ENCODE data around the gene CITED4. TPM values are rescaled to one million over a fixed set of nuclear protein-coding genes. Genes with fewer than 3 reads are reported as not detected.

The CITED4 gene
- total and polyA plus RNA-seq, 9 of the 15 experiments (the other 6 are each of a cell fraction or from before 2014, with no cell fraction given) = 0.11 to 1.2 (median 0.17) TPM; not detected in 2

- H3K36me3 ChIP-seq (ENCODE audit: control insufficient read depth, insufficient read depth, low read length) = no peaks in the 10 kb centered on the region
- ChIA-PET CTCF (ENCODE audit: low intra/inter-chr PET ratio) (interaction anchor here (0.6 kb wide), 1 partner anchor 34 kb away, joined by 3 read pairs; no protein-coding TSS in a partner anchor), POLR2A (interaction anchor here (1.1 to 5.0 kb wide), 3 partner anchors 10 to 91 kb away, joined by 3 to 16 read pairs (median 3); no protein-coding TSS in a partner anchor)
- no peak overlapping the region for H3K4me2 ChIP-seq (ENCODE audit: insufficient read depth, low read length)
- H3K79me2 ChIP-seq (ENCODE audit: control insufficient read depth, insufficient read depth, low read length) = no peaks in the 10 kb centered on the region
- 70% methylated on average over 7 of the region's 7 CpGs for WGBS (ENCODE audit: insufficient coverage, low coverage, missing lambda C conversion rate)
- TF ChIP-seq NR2C1 (IDR thresholded peaks at IDR 0.05) = no peak
- peak; percentile 24; the same call in 1 of the 2 replicates for TF ChIP-seq NR2C1 (tag; IDR thresholded peaks at IDR 0.05)
- no peak for TF ChIP-seq ZNF511 (CRISPR knock-in tag; IDR thresholded peaks at IDR 0.05)
- TF ChIP-seq CBFA2T3 (IDR thresholded peaks at IDR 0.05) = 0 out of 2 replicates have a peak, but pooled peaks have one; percentile 14
- TF ChIP-seq EGR1 (conservative IDR thresholded peaks at IDR 0.05) = 0 out of 2 replicates have a peak, but pooled peaks have one; percentile 5
- TF ChIP-seq NR4A1 (CRISPR knock-in tag; IDR thresholded peaks at IDR 0.05) = no peak
- peak; percentile 71; the same call in 1 of the 2 replicates for TF ChIP-seq NR4A1 (tag; IDR thresholded peaks at IDR 0.05)
- peak; percentile 95 for TF ChIP-seq ZNF24 (IDR thresholded peaks at IDR 0.05)
- no peak for ATAC-seq
- in situ Hi-C loops (cut with MboI) = no loop called here
- H3K9ac ChIP-seq (ENCODE audit: insufficient read depth in 1 of 2, low read depth in 2 of 2, low read length in 2 of 2) = no peak overlapping the region; a peak in 1 of 4 replicates
- no peaks in the 10 kb centered on the region; a peak in 1 of 5 replicates for H3K27me3 ChIP-seq (ENCODE audit: control insufficient read depth in 2 of 2, insufficient read depth in 2 of 2, low read length in 2 of 2)
- no peaks in the 10 kb centered on the region for H4K20me1 ChIP-seq (replicated peaks; ENCODE audit: control insufficient read depth, insufficient read depth, low read length)
- DNase-seq (ENCODE audit: extremely low read depth in 1 of 4, low spot score in 3 of 4) = no peak
- H3K4me3 ChIP-seq = no peak overlapping the region
- intact Hi-C loops (cut with micrococcal nuclease) = no loop called here
- 0 out of 2 replicates have a peak overlapping the region, but pooled peaks have one; percentile 2 for H2AFZ ChIP-seq (ENCODE audit: low read depth, low read length)
- no peak for FAIRE-seq
- no peak overlapping the region for H3K27ac ChIP-seq (ENCODE audit: extremely low read depth, low read depth, low read length)
- H3K9me3 ChIP-seq (replicated peaks; ENCODE audit: control insufficient read depth, insufficient read depth, low read depth, low read length) = peaks cover 4% of the 10 kb centered on the region; the same call in 1 of the 2 replicates
- BruUV-seq (replicated peaks) = no TSS peak
- H3K9me1 ChIP-seq (ENCODE audit: control insufficient read depth, insufficient read depth, low read length) = no peaks in the 10 kb centered on the region
- peaks cover 28 to 36% of the 10 kb centered on the region in 2 experiments for H3K4me1 ChIP-seq (replicated peaks in 1 of 2; ENCODE audit: control insufficient read depth in 2 of 2, insufficient read depth in 2 of 2, low read length in 2 of 2)
Observed at GRCh38 chr1:40873863-40874472, 11.8 kb upstream of the CITED4 start.

Measured in K562 (cell line).